LNCAP (cell line): ENCODE measurements around the gene PIK3R6.

Experiments
- CTCF ChIP-seq: fragments of 450-650 bp; IDR thresholded peaks from 2 replicates; pipeline ENCODE4 v1.5.1; 2017; ENCODE audit warnings: mild to moderate bottlenecking

Gene PIK3R6

DNA sequence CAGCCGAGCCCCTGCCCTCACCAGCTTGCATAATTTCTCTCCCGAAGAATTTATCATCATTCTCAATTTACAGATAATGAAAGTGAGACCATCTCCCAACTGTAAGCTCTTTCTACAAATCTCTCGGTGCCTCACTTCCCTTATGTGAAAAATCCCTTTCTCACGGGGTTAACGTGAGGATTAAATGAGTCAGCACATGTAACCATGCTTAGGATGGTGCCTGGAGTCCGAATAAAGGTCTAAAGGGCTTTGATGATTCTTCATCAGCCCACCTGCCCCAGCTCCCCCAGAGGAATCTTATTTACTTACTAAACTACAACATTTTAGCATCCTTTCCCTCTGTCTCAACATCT lies 24.8 kb upstream of the PIK3R6 start:
- TF ChIP-seq CTCF = no peak

DNA sequence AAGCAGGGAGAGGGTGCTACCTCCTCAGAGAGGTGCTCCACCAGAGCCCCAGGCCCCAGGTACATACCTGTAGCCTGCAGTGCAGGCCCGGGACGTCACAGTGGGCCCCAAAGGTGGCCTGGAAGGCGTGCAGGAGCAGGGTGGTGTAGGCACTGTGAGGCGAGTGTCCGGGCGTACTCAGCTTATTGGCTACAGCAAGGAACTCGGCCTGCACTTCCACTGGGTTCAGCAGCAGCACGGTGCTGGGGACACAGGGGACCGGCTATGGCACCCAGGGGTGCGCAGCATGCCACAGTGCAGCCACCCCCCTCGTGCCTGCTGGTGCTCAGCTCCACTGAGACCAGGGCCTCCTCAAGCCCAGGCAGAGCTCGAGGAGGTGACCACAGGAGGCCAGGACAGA lies 23.2 kb upstream of the PIK3R6 start:
- TF ChIP-seq CTCF = no peak

- TF ChIP-seq CTCF = no peak
Measured at GRCh38 chr17:8889458-8890210, 22.2 kb upstream of the PIK3R6 start.

- no peak for TF ChIP-seq CTCF
Measured at GRCh38 chr17:8888704-8889302, 21.3 kb upstream of the PIK3R6 start.

DNA sequence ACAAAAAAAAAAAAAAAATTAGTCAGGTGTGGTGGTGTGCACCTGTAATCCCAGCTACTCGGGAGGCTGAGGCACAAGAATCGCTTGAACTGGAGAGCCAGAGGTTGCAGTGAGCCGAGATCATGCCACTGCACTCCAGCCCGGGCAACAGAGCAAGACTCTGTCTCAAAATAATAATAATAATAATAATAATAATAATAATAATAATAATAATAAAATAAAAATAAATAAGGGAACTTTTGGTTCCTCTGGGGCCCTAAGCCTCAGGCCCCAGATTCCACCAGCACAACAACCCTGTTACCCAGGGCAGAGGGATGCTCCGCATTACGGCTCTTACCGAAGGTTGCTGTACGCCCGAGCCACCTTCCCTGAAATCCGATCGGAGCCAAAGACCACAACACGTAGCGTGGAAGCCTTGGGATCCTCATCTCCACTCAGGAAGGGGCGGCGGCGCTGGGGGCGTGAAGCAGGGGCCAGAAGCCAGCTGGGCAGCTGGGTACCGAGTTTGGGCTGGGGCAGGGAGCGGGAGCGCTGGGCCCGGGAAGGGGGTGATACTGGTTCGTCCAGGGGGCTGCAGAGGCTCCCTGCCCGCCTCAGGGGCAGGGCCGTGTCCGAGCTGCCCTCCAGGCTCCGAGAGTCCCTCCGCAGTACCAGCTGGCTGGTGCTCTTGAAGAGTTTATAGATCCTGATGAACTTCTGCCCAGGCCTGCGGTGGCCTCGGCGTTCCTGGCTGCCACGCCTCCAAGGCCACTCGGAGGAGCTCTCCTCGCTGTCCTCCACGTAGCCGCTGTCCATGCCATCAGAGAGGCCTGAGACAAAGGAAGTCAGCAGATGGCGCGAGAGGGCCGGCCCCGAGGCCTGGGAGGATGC lies 20.6 kb upstream of the PIK3R6 start:
- no peak for TF ChIP-seq CTCF

DNA sequence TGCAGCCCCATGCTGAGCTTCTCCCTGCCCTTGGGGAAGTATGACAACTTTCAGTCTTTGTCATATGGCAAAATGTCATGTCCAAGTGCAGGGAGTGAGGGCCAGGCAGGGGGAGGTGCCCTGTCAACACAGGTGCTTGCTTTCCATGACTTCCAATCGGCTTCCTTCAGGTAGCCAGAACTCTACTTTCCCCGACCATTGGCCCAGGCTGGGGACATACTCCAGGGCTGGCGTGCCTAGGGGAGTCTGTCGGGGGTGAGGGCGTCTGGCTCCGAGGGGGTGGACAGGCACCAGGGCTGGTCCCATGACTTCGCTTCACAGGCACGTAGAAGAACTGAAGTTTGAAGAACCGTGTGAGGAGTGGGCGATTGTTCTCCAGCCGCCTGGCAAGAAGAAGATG lies 19.8 kb upstream of the PIK3R6 start:
- TF ChIP-seq CTCF = no peak

GRCh38 chr17:8885967-8886684 lies 18.7 kb upstream of the PIK3R6 start:
- TF ChIP-seq CTCF = no peak
